TTC549 (cell line): Measurements from ENCODE around the gene CDH13.

Source experiments
- FAIRE-seq: peaks from 2 replicates; lab custom pipeline; 2012; peaks lifted over from hg19 to GRCh38; lab: Jason Lieb, UNC

The CDH13 gene

GRCh38 chr16:82628711-82629110, 1.9 kb downstream of the CDH13 start:
- no peak for FAIRE-seq

DNA sequence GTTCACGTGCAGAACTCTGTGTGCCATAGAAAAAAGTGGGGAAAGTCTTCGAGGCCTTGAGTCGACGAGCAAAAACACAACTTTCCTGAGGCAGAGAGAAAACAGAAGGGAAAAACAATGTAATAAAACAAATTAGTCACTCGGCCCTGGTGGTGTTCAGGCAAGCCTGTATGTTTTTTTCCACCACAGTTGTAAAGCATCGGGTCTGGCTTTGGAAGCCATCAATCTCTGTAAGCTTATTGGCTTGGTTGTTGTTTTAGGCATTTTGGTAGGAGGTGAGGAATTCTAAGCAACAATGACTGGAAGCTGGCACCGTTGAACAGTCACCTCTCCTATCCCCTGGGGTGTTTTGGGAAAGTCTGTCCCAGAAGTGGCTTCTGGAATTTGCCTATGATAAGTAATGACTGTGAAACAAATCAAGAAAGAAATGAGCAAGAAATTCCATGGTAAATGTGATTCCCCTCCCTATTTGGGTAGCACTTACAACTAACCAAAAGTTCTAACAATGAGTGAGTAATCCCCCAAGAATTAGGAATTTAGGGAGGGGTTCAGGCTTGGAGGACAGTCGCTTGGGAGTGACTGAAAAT, 2.8 kb downstream of the CDH13 start:
- FAIRE-seq, result no peak

DNA sequence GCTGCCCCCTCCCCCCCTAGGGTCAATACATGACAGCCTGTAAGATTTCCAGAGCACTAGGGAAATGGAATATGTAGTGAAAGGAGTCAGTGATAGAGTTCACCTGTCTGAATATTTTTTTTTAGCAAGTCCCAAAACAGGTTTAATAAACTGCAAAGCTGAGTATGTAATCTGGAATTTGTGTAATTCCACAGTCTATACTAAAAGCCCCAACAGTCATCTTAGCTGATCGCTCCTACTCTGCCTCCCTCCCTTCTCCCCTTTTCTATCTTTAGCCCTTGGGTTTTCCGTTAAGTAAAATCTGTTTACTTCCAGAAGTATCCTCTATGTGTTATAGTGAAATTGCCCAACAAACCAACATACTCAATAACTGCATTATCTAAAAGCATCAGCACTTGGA, 3.5 kb downstream of the CDH13 start:
- no peak for FAIRE-seq

- FAIRE-seq, result no peak
Measured at GRCh38 chr16:82630688-82631087, 3.9 kb downstream of the CDH13 start.

GRCh38 chr16:82631701-82632685, 5.2 kb downstream of the CDH13 start:
- FAIRE-seq, result no peak

DNA sequence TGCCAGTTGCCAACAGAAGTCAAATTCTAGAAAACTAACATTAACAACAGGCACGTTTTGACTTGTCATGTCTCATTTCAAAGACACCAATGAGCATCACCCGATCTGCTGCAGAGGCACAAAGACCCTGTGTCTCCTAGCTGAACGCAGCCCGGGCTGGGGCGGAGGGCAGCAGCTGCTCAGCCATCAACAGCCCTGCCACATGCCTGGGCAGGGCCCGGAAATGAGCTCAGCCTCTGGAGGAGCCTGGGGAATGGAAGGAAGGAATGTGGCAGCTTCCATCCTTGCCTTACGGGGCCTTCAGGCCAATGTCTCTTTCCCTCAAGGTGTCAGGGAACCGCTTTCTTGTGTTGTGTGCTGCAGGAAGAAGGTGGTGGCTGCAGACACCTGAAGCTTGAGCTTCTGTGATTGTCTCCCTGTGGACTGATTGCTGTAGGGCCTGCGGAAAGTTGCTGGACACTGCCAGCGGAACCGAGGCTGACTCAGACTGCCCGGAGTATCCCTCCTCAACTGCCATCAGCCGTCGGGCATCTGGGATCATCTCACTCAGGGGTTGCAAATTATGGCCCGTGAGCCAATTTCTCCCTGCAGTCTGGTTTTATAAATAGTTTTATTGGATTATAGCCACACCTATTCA, 7.3 kb downstream of the CDH13 start:
- no peak for FAIRE-seq

DNA sequence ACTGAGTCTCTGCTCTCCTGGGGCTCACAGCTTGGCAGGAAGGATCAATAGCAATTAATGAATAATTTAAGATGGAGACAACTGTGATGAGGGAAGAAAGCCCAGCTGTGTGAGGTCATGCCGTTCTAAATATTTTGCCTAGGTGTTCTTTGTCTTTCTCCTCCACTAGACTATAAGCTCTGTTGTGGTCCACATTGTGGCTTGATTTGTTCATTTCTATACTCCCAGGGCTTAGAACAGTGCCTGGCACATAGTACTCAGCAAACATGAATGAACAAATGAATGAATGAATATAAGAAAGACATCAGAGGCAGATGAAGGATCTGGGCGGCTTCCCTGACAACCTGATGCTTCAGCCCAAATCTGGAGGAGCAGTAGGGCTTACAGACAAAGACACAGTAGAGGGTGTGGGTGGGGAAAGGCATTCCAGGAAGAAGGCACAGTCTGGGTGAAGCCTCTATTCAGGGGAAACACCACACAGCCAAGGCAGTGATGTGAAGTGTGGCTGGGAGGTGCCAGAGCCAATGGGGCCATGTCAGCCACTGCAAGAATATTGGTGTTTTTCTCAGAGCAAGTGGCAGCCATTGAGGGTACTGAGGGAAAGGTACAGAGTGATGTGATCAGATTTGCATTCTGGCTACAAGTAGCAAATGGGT, 8.3 kb downstream of the CDH13 start:
- no peak for FAIRE-seq

- no peak for FAIRE-seq
Measured at GRCh38 chr16:82636485-82636884, 9.7 kb downstream of the CDH13 start.

- FAIRE-seq, result no peak
Measured at GRCh38 chr16:82636958-82637357, 10.2 kb downstream of the CDH13 start.

DNA sequence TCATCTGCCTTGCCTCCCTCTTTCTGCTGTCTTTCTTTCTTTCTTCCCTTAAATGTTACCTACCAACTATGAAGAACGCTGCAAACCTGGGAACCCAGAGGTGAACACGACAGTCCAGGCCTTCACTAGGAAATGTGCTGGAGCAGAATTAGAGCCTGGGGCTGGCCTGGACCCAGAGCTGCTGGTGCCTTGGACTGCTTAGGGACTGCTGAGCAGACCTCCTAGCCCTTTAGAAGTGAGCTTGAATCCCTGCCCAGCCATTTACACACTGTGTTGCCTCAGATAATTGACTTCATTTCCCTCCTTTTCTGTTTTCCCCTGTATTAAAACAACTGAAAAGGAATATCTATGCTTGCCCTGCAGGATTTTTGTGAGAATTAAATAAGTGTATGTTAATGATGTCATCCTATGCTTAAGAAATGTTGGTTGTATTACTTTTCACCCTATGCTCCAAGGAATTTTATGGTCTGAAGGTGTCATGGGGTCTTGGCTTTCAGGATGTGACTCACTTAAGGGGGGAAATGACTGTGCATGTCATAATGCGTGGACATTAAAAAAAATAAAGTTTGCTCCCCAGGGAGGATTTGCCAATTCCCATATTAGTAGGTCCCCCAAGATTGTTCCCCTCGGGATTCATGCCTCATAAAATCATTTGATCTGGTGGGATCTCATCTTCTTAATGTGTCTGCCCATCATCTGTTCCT, 11.5 kb downstream of the CDH13 start:
- FAIRE-seq, result no peak

GRCh38 chr16:82639263-82639662, 12.5 kb downstream of the CDH13 start:
- FAIRE-seq, result no peak

- no peak for FAIRE-seq
Measured at GRCh38 chr16:82639666-82640336, 13.0 kb downstream of the CDH13 start.

GRCh38 chr16:82641336-82641984, 14.7 kb downstream of the CDH13 start:
- FAIRE-seq, result no peak

DNA sequence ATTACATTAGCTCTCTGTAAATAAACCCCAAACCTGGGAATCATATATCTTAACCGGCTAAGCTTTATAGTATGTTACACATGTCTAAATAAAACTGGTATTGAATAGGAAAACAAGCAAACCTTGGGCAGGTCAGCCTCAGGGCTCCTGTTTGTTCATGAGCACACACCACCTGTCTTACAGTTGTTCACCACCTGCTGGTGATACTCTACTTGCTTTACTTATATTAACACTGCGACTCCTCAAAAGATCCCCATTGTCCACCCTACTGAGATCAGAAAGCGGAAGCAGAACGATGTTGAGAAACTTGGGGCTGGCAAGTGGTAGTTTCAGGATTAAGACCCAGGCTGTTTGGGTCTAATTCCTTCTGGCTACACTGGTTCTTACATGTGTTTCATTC, 16.4 kb downstream of the CDH13 start:
- FAIRE-seq, result no peak

DNA sequence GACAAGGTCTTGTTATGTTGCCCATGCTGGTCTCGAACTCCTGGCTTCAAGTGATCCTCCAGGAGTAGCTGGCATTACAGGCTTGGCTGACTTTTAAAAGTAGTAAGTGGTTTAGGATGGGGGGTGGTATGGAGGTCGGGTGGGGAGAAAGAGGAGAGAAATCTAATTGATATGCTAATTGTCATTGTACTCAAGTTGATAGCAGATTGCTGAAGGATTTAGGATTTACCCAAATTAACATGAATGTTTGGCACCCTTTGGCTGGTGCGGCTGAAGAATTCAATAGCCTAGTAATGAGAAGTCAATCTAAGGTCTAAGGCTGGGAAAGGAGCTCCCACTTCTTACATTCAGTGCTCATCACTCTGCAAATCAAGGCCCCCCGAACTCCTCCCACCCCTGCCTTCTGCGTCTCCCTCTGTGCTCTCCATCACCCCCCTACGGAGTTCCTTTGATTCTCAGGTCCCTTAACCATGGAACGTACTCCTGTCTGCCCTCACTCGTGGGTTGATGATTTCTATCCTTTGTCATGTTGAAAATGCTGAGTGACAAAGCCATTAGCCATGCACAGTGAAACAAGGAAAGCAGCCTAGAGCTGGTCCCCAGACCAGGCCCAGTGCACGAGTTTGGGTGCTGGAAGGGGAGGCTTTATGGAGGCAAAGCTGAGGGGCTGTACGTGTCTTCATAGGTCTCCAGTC, 17.3 kb downstream of the CDH13 start:
- no peak for FAIRE-seq

- FAIRE-seq, result no peak
Measured at GRCh38 chr16:82646504-82646903, 19.7 kb downstream of the CDH13 start.

GRCh38 chr16:82649766-82650165, 23.0 kb downstream of the CDH13 start:
- FAIRE-seq, result no peak

DNA sequence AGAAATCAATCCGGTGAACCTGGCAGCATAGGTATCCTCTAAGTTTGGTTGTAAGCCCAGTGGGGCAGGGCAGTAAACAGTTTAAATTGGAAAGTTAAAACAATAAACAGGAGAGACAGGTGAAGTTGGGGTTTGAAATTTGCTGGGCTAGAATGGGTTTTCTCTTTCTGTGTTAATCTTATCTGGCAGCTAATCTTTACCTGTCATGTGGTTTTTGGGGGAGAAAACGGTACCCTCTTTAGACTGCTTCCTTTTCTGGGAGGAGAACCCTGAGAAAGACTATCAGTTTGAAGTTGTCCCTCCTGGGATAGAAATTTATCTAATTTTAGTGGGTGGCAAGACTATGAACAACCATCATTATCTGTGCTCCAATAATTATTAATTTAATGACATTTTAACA, 24.0 kb downstream of the CDH13 start:
- FAIRE-seq, result no peak

GRCh38 chr16:82651921-82652601, 25.3 kb downstream of the CDH13 start:
- no peak for FAIRE-seq

DNA sequence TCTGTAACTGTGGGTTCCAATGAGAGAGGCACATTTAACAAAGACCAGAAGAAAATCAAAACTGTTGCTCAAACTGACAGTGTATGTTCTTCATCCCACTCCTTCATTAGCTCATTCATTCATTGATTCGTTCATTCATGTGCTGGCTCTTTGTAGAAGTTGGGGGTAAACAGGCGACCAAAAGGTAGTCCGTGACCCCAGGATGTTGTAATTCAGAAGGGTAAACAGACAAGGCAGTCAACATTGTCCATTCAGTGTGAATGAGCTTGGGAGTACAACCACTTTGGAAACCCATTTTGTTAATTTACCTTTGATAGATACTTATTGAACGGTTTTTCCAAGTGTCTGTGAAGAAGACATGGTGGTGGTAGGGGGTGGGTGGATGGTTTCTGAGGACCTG, 26.1 kb downstream of the CDH13 start:
- FAIRE-seq, result no peak
